ENCODE results near the gene RNF7.

GRCh38 chr3:141788149-141788548, 50.1 kb downstream of the RNF7 start:
- no peak for TF ChIP-seq POLR2AphosphoS5 (IDR thresholded peaks at IDR 0.05; ENCODE audit: borderline replicate concordance, low read depth, low read length)
- no peak for TF ChIP-seq EZH2 (IDR thresholded peaks at IDR 0.05)

Data from SK-N-MC (cell line).